ENCODE measurements around the gene OR8J1. TPM values are rescaled to one million over a fixed set of nuclear protein-coding genes. Genes with fewer than 3 reads are reported as not detected.

OR8J1 gene
- polyA plus RNA-seq, 1 donor (not counting 4 experiments of a cell fraction or from before 2014, with no cell fraction given): not detected

DNA sequence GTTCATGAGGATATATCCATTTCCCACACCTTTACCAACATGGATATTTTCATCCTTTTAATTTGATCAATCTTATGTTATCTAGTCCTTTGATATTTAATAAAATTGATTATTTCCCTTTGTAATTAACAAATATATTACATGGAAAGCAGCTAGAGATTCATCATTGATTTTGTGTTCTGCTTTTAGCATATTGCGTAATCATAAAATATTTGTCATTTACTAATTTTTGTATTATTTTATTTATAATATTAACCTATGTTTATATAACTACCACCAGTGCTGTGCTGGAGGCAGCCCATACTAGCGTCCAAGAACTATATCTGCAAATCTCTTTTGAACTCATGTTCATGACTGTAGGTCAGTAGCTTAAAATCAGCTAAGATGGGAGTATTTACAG, 26.0 kb downstream of the OR8J1 start:
- Histone ChIP-seq H3K4me1 (ENCODE audit: control insufficient read depth, extremely low read depth, insufficient read depth, low read length) (no peaks in the 10 kb centered on the region), H3K9ac (ENCODE audit: control insufficient read depth, extremely low read depth, insufficient read depth, low read length) (no peak overlapping the region), H4K20me1 (ENCODE audit: control insufficient read depth, extremely low read depth, insufficient read depth, low read length) (no peaks in the 10 kb centered on the region), H2AFZ (ENCODE audit: control insufficient read depth, low read length) (no peak overlapping the region), H3K27ac (ENCODE audit: control insufficient read depth, insufficient read depth, low read length) (no peak overlapping the region), H3K4me3 (ENCODE audit: control insufficient read depth in 2 of 3, extremely low read depth in 1 of 3, insufficient read depth in 2 of 3, low read depth in 1 of 3, low read length in 3 of 3) (no peak overlapping the region), H3K36me3 (ENCODE audit: control insufficient read depth in 2 of 2, extremely low read depth in 1 of 2, insufficient read depth in 2 of 2, low read length in 2 of 2) (no peaks in the 10 kb centered on the region), H3K27me3 (ENCODE audit: control insufficient read depth, extremely low read depth, insufficient read depth, low read length) (no peaks in the 10 kb centered on the region), H3K9me3 (ENCODE audit: control insufficient read depth, low read depth, low read length) (peaks cover 3% of the 10 kb centered on the region), H3K9me1 (ENCODE audit: control insufficient read depth, extremely low read depth, insufficient read depth, low read length) (no peaks in the 10 kb centered on the region), H3K79me2 (ENCODE audit: control insufficient read depth, insufficient read depth, low read length) (no peaks in the 10 kb centered on the region), H3K4me2 (ENCODE audit: control insufficient read depth, extremely low read depth, insufficient read depth, low read depth, low read length) (no peak overlapping the region)
- FAIRE-seq (no peak), DNase-seq (ENCODE audit: low read depth, low spot score) (no peak)
- dilution Hi-C loops (cut with MboI; ENCODE audit: extremely low pct_ligation_motif_present, low sequenced_read_pairs): no loop called here
- TF ChIP-seq, protein P1, sequence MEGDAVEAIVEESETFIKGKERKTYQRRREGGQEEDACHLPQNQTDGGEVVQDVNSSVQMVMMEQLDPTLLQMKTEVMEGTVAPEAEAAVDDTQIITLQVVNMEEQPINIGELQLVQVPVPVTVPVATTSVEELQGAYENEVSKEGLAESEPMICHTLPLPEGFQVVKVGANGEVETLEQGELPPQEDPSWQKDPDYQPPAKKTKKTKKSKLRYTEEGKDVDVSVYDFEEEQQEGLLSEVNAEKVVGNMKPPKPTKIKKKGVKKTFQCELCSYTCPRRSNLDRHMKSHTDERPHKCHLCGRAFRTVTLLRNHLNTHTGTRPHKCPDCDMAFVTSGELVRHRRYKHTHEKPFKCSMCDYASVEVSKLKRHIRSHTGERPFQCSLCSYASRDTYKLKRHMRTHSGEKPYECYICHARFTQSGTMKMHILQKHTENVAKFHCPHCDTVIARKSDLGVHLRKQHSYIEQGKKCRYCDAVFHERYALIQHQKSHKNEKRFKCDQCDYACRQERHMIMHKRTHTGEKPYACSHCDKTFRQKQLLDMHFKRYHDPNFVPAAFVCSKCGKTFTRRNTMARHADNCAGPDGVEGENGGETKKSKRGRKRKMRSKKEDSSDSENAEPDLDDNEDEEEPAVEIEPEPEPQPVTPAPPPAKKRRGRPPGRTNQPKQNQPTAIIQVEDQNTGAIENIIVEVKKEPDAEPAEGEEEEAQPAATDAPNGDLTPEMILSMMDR (optimal IDR thresholded peaks at IDR 0.05 in 1 of 3, IDR thresholded peaks at IDR 0.05 in 1 of 3, conservative IDR thresholded peaks at IDR 0.05 in 1 of 3; ENCODE audit: extremely low read depth in 1 of 3, insufficient read depth in 2 of 3, low read length in 3 of 3): no peak
- TF ChIP-seq EZH2 (IDR thresholded peaks at IDR 0.05; ENCODE audit: low read length): no peak

DNA sequence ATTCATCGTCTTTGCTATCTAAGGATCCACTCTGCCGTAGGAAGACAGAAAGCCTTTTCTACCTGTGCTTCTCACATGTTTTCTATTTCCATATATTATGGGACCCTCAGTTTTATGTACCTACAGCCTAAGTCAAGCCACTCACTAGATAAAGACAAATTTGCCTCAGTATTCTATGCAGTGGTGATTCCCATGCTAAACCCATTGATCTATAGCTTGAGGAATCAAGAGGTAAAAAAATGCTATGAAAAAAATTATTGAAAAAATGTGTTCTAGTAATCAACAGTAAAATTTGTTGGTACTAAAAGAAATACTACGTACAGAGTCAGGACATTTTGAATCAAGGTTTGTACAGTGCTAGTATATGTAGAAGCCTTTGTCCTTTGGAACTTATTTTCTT, 40.3 kb downstream of the OR8J1 start:
- FAIRE-seq: no peak
- dilution Hi-C loops (cut with MboI; ENCODE audit: extremely low pct_ligation_motif_present, low sequenced_read_pairs): no loop called here

More for the DNA sequence above, 40.3 kb downstream of the OR8J1 start:
- Histone ChIP-seq H3K27me3 (ENCODE audit: control insufficient read depth, extremely low read depth, insufficient read depth, low read length) (no peaks in the 10 kb centered on the region), H3K9me1 (ENCODE audit: control insufficient read depth, extremely low read depth, insufficient read depth, low read length) (no peaks in the 10 kb centered on the region), H3K4me2 (ENCODE audit: control insufficient read depth, extremely low read depth, insufficient read depth, low read depth, low read length) (no peak overlapping the region), H3K4me1 (ENCODE audit: control insufficient read depth, extremely low read depth, insufficient read depth, low read length) (no peaks in the 10 kb centered on the region), H3K9me3 (ENCODE audit: control insufficient read depth, low read depth, low read length) (no peaks in the 10 kb centered on the region), H3K79me2 (ENCODE audit: control insufficient read depth, insufficient read depth, low read length) (no peaks in the 10 kb centered on the region), H3K4me3 (ENCODE audit: control insufficient read depth in 2 of 3, extremely low read depth in 1 of 3, insufficient read depth in 2 of 3, low read depth in 1 of 3, low read length in 3 of 3) (no peak overlapping the region), H3K9ac (ENCODE audit: control insufficient read depth, extremely low read depth, insufficient read depth, low read length) (no peak overlapping the region), H4K20me1 (ENCODE audit: control insufficient read depth, extremely low read depth, insufficient read depth, low read length) (no peaks in the 10 kb centered on the region), H3K36me3 (ENCODE audit: control insufficient read depth in 2 of 2, extremely low read depth in 1 of 2, insufficient read depth in 2 of 2, low read length in 2 of 2) (no peaks in the 10 kb centered on the region), H2AFZ (ENCODE audit: control insufficient read depth, low read length) (no peak overlapping the region), H3K27ac (ENCODE audit: control insufficient read depth, insufficient read depth, low read length) (no peak overlapping the region)
- DNase-seq (ENCODE audit: low read depth, low spot score): no peak
- TF ChIP-seq, protein P1 (optimal IDR thresholded peaks at IDR 0.05 in 1 of 3, IDR thresholded peaks at IDR 0.05 in 1 of 3, conservative IDR thresholded peaks at IDR 0.05 in 1 of 3; ENCODE audit: extremely low read depth in 1 of 3, insufficient read depth in 2 of 3, low read length in 3 of 3): no peak
- no peak for TF ChIP-seq EZH2 (IDR thresholded peaks at IDR 0.05; ENCODE audit: low read length)

All from keratinocyte (primary cell).